Testis (tissue), 2 donors: ENCODE data around the gene DERL3.

Source experiments
- CTCF ChIP-seq, 3 experiments: fragments of 450-650 bp in 2 of 3; fragments of 200-600 bp in 1 of 3; sonication (generic) in 1 of 3; IDR thresholded peaks; one replicate each; pipeline ENCODE4 v1.5.1; 2016 to 2019; ENCODE audit warnings: antibody characterized with exemption in 3 of 3, mild to moderate bottlenecking in 2 of 3, moderate library complexity in 1 of 3
- POLR2A ChIP-seq: fragments of 450-650 bp; IDR thresholded peaks from one replicate; pipeline ENCODE4 v1.6.1; 2017; ENCODE audit warnings: antibody characterized with exemption, mild to moderate bottlenecking, moderate library complexity

DNA sequence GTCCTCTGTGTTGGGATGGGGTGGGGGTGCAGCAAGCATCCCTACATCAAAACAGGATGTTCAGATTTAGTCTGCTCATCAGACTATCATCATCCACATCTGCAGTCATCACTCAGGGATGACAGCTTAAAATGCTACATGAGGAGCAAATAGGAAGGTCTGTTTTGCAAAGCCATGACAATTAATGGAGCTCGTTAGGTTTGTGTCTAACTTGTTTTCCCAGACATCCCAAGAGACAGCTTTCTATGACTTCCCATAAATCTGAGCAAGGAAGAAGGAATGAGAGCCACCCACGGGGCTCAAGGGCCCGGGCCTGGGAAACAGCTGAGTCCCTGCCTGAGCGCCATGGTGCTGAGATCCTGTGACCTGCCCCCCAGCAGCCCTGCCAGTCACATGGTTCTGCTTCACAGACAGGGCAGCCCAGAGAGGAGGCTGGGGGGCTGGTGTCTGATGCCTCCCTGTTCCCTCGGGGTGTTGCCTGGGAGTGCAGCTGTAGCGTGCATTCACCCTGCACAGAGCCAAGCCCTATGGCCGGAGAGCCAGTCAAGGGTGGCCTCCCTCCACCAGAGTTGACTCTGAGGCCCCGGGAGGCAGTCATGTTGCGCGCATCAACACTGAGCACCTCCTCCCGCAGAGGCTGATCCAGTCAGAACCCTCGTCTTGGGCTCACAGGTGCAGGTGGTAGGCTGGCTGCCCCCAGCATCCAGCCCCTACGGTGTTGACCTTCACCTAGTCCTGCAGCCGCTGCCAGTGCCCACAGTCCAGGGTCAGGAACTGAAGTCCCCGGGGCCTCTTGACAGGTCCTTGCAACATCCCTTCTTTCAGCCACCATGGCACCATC, 12.1 kb downstream of the DERL3 start:
- no peak for TF ChIP-seq CTCF (IDR thresholded peaks at IDR 0.05)
- TF ChIP-seq POLR2A, result no peak
